Progenitor cell of endocrine pancreas (in vitro differentiated cells): ENCODE data around the gene INSC. TPM values are rescaled to one million over a fixed set of nuclear protein-coding genes. Genes with fewer than 3 reads are reported as not detected.
A peak's percentile ranks its signal among the peaks of the same experiment; 100 is the strongest.

Experiments
- DNase-seq: peaks from one replicate; pipeline ENCODE4 v3.0.0; 2021; ENCODE audit warnings: low spot score; ENCODE audit not compliant: unreplicated experiment
- H3K27ac Mint-ChIP-seq: 2 replicates; pipeline ENCODE4 v1.8.0; 2021; ENCODE audit warnings: mild to moderate bottlenecking, moderate library complexity, mixed read lengths
- H3K27me3 Mint-ChIP-seq: 2 replicates; pipeline ENCODE4 v1.8.0; 2021; ENCODE audit warnings: mixed read lengths
- H3K36me3 Mint-ChIP-seq: 2 replicates; pipeline ENCODE4 v1.8.0; 2022; ENCODE audit warnings: mixed read lengths; ENCODE audit not compliant: insufficient read depth
- H3K4me1 Mint-ChIP-seq: 2 replicates; pipeline ENCODE4 v1.8.0; 2021; ENCODE audit warnings: low read depth, mixed read lengths
- H3K4me3 Mint-ChIP-seq: 2 replicates; pipeline ENCODE4 v1.8.0; 2021; ENCODE audit warnings: low read depth, mild to moderate bottlenecking, moderate library complexity, mixed read lengths
- H3K9me3 Mint-ChIP-seq: 2 replicates; pipeline ENCODE4 v1.8.0; 2021; ENCODE audit warnings: low read depth, mixed read lengths
- total RNA-seq: library from RNA; stranded (reverse); gene quantifications from 2 replicates; pipeline ENCODE4 v1.2.1, GENCODE V29; 2021
- TF ChIP-seq, protein P1 (sequence below): fragments of 200-600 bp; sonication (generic); IDR thresholded peaks from one replicate; pipeline ENCODE4 v1.5.0; 2021; ENCODE audit warnings: antibody characterized with exemption, mild to moderate bottlenecking; ENCODE audit not compliant: unreplicated experiment

INSC gene
- total RNA-seq, 1 donor from 2014 or later = not detected

- H3K9me3 Mint-ChIP-seq = no peaks in the 10 kb centered on the region
- peaks cover 8% of the 10 kb centered on the region for H3K4me1 Mint-ChIP-seq
- no peak overlapping the region for H3K27ac Mint-ChIP-seq
- DNase-seq = no peak
- peaks cover 14% of the 10 kb centered on the region for H3K27me3 Mint-ChIP-seq
- H3K36me3 Mint-ChIP-seq = no peaks in the 10 kb centered on the region
- TF ChIP-seq, protein P1, sequence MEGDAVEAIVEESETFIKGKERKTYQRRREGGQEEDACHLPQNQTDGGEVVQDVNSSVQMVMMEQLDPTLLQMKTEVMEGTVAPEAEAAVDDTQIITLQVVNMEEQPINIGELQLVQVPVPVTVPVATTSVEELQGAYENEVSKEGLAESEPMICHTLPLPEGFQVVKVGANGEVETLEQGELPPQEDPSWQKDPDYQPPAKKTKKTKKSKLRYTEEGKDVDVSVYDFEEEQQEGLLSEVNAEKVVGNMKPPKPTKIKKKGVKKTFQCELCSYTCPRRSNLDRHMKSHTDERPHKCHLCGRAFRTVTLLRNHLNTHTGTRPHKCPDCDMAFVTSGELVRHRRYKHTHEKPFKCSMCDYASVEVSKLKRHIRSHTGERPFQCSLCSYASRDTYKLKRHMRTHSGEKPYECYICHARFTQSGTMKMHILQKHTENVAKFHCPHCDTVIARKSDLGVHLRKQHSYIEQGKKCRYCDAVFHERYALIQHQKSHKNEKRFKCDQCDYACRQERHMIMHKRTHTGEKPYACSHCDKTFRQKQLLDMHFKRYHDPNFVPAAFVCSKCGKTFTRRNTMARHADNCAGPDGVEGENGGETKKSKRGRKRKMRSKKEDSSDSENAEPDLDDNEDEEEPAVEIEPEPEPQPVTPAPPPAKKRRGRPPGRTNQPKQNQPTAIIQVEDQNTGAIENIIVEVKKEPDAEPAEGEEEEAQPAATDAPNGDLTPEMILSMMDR = no peak
- no peak overlapping the region for H3K4me3 Mint-ChIP-seq
Measured at GRCh38 chr11:15175831-15176230, 61.1 kb downstream of the INSC start.

GRCh38 chr11:15176646-15177163 is 62.0 kb downstream of the INSC start:
- no peak for DNase-seq
- H3K36me3 Mint-ChIP-seq = no peaks in the 10 kb centered on the region
- no peaks in the 10 kb centered on the region for H3K9me3 Mint-ChIP-seq
- peaks cover 14% of the 10 kb centered on the region for H3K27me3 Mint-ChIP-seq
- no peak overlapping the region for H3K4me3 Mint-ChIP-seq
- no peak overlapping the region for H3K27ac Mint-ChIP-seq
- TF ChIP-seq, protein P1 = no peak
- peaks cover 8% of the 10 kb centered on the region for H3K4me1 Mint-ChIP-seq

- no peak for DNase-seq
Measured at GRCh38 chr11:15177491-15177890, 62.8 kb downstream of the INSC start.

DNA sequence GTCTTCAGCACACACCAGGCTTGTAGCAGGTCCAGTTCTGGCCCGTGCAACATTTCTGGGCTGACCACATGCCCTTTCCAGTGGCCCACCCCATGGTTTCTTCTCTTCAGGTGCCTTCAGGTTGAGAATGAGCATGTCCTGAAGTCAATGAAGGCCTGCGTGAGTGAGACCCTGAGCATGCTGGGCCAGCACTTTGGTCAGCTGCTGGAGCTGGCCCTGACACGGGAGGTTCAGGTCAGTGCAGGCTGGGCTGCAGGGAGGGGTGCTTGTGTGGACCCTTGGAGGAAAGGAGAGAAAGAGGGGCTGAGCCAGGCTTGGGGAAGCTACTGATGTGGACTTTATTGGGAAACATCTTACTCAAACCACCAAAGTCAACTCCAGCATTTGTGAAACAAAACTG is 63.5 kb downstream of the INSC start:
- no peak overlapping the region for H3K4me3 Mint-ChIP-seq
- no peak for DNase-seq
- H3K4me1 Mint-ChIP-seq = peaks cover 8% of the 10 kb centered on the region
- no peaks in the 10 kb centered on the region for H3K36me3 Mint-ChIP-seq
- H3K27ac Mint-ChIP-seq = no peak overlapping the region
- TF ChIP-seq, protein P1 = no peak
- peaks cover 6% of the 10 kb centered on the region for H3K27me3 Mint-ChIP-seq
- H3K9me3 Mint-ChIP-seq = no peaks in the 10 kb centered on the region

More at GRCh38 chr11:15177491-15177890, 62.8 kb downstream of the INSC start:
- peak overlapping the region; percentile 3 for H3K27ac Mint-ChIP-seq
- TF ChIP-seq, protein P1 = no peak
- no peaks in the 10 kb centered on the region for H3K36me3 Mint-ChIP-seq
- no peak overlapping the region for H3K4me3 Mint-ChIP-seq
- peaks cover 8% of the 10 kb centered on the region for H3K4me1 Mint-ChIP-seq
- H3K9me3 Mint-ChIP-seq = no peaks in the 10 kb centered on the region
- H3K27me3 Mint-ChIP-seq = peaks cover 12% of the 10 kb centered on the region

DNA sequence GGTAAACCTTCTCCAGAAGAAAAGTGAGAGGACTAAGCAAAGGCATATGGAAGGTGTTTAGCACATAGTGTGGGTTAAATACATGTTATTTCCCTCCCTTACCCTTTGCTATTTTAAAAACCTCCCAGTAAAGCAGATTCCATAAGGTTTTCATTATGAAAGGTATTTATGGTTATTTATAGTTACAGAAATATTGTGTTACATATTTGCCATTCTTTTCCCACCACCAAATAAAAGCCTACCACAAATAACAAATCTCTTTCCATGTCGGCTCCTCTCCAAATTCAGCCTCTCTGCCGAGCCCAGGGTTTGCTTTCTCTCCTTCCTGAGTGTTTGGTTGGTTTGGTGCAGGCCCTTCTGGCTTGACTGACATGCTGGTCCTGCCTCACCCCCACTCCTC is 64.4 kb downstream of the INSC start:
- no peaks in the 10 kb centered on the region for H3K9me3 Mint-ChIP-seq
- peaks cover 8% of the 10 kb centered on the region for H3K4me1 Mint-ChIP-seq
- no peak for DNase-seq
- TF ChIP-seq, protein P1 = no peak
- no peak overlapping the region for H3K4me3 Mint-ChIP-seq
- peaks cover 3% of the 10 kb centered on the region for H3K27me3 Mint-ChIP-seq
- H3K36me3 Mint-ChIP-seq = no peaks in the 10 kb centered on the region
- H3K27ac Mint-ChIP-seq = no peak overlapping the region
